HG02840 (cell line): ENCODE results near the gene HSP90AB1.
A peak's percentile ranks its signal among the peaks of the same experiment; 100 is the strongest.

Experiments used
- ATAC-seq: cut with Tn5 transposase; IDR thresholded peaks from one replicate; pipeline ENCODE4 v1.9.1; 2021; ENCODE audit warnings: mild to moderate bottlenecking, moderate library complexity, moderate number of reproducible peaks; ENCODE audit not compliant: unreplicated experiment, low FRiP score

HSP90AB1 gene

GRCh38 chr6:44265007-44265721, 18.3 kb downstream of the HSP90AB1 start, which contains the start of gene NFKBIE:
NFKBIE (minus strand) TSS chr6:44265551; CDS start chr6:44265346, 205 bp downstream.
- ATAC-seq = peak; percentile 45

DNA sequence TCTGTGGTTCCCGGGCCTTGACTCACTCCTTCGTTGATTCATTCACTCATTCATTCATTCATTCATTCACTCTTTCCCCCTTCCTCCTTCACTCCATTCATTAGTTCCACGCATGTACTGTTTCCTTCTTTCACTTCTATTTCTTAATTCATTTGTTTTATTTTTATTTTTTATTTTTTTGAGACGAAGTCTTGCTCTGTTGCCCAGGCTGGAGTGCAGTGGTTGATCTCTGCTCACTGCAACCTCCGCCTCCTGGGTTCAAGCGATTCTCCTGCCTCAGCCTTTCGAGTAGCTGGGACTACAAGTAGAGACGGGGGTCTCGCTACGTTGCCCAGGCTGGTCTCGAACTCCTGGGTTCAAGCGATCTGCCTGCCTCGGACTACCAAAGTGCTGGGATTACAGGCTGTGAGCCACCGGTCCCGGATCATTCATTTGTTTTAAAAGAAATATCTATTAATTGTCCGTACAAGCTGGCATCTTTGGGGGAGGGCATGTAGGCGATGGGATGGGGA, 18.9 kb downstream of the HSP90AB1 start:
- no peak for ATAC-seq

- no peak for ATAC-seq
Observed at GRCh38 chr6:44266347-44266746, 19.4 kb downstream of the HSP90AB1 start.

DNA sequence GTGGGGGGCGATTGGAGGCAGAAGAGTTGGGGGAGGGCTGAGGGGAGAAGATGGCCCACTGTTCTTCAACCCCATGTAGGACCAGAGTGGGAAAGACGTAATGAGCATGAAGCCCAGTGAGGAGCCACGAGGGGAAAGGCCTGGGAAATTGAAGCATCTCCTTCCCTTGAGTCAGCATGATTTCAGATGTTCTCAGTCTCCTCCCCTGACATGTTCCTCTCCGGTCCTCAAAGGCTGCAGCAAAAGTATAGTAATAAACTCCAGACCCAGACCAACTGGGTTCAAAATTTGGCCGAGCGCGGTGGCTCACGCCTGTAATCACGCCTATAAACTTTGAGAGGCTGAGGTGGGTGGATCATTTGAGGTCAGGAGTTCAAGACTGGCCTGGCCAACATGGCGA, 20.4 kb downstream of the HSP90AB1 start:
- ATAC-seq = no peak

DNA sequence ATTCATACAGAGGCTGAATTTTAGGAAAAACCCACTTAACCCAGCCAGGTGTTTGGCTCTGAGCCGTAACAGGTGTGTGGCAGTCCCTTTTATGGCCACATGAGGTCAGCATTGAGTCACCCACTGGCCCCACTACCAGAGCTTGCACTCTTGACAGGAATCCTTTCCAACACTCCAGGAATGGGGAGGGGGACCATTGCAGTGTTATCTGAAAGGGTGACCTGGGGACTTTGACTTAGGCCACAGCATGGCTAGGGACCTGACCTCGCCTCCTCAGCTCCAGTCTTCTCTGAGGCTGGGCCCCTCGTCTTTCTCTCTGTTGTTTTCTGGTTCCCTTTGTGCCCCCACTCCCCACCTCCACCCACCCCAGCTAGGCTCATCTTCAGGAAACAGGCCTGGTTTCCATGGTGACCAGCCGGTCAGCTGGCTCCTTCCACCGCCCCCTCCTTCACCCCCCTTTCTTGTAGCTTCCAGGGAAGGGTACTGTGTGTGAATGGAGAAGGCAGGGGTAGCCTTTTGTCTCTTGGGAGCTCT, 21.3 kb downstream of the HSP90AB1 start:
- no peak for ATAC-seq

DNA sequence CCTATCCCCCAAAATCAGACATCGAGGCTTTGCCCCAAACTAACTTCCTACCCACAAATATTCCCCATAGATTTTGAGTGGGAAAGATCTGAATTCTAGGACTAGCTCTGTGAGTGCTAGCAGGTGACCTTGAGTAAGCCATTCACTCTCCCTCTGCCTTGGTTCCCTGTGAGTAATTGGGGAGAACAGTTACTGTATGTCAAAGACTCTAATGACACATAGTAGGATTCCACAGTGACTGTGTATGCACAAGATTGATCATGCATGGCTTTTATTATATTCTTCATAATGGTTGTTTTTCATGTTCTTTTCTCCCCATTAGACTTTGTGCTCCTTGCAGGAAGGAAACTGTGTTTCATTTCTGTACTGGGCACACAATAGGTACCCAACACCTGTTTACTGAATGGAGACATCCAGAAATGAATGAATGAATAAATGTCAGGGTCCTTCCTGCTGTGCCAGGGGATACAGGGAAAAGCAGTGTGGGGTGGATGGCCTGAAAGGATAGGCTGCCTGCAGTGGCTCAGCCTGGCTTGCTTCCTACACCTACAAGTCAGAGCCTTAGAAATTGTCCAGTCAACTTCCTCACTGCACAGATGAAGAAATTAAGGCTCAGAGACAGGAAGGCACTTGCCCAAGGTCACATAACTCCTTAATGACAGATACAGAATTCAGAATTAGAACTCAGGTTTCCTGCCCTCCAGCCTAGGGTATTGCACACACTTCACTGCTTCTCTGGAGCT, 22.4 kb downstream of the HSP90AB1 start:
- no peak for ATAC-seq

DNA sequence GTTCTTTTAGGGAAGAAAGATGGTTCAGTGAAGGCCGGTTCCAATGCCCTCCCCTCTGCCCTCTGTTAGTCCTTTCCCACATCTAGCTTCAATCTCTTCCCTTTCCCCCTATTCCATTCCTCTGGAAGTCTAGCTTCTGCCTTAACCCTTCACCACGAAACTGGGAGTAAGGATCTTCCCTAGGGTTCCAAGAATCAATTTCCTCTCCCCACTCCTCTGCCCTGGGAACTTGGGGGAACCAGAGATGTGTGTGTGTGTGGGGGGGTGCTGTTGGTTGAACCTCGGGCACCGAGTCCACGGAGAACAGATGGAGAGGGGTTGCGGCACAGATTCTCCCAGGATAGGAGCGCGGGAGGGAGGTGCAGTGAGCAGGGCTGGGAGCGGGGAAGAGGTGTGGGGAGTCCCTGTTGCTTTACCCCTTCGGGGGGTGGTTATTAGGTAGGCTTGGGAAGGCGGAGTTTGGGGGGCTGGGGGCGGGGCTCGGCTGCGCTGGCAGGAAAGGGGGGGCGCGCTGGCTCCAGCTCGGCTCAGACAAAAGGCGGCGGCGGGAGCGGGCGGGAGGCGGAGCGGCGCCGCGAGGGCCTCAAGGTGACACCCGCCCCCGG, 23.1 kb downstream of the HSP90AB1 start, which contains the start of gene TMEM151B:
TMEM151B (plus strand) TSS at position 530 of the 605 bp plus-strand sequence. CDS start 293 bp downstream, outside the sequence.
- ATAC-seq = no peak

DNA sequence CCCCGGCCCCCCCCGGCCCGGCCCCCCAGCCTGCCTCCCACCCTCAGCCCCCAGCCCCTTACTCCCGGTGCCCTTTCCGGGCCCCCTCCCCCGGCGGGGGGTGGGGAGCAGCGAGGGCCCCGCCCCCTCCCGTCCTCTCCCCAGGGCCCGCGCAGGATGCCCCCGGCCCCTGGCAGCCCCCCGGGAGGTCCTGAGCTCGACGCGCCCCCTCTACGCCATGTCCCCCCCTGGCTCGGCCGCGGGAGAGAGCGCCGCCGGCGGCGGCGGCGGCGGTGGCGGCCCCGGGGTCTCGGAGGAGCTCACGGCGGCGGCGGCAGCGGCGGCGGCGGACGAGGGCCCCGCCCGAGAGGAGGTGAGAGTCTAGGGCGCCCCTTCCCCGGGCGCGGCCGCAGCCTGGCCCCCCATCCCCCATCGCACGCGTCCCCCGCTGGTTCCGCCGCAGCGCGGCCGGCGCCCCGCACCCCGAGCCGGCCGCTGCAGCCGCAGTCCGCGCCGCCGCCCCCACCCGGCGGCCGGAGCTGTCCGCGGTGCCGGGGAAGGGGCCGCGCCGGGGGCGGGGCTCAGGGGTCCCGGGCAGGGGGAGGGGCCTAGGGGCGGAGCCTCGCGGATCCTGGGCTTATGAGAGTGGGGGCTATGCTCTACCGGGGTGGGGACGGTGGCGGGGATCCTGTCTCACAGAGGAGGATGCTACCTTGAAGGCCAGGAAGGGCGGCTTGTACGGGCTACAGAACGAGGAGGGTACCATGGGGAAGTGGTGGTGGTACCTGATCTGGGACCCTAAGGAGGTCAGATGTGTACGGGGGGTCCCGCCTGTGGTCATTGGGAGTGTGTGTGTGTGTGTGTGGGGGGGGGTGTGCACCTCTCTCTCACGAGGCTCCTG, 23.9 kb downstream of the HSP90AB1 start:
- ATAC-seq = no peak

GRCh38 chr6:44271406-44271723, 24.5 kb downstream of the HSP90AB1 start:
- ATAC-seq = no peak

GRCh38 chr6:44271914-44272313, 25.0 kb downstream of the HSP90AB1 start:
- no peak for ATAC-seq

GRCh38 chr6:44272529-44272928, 25.6 kb downstream of the HSP90AB1 start:
- no peak for ATAC-seq

GRCh38 chr6:44272999-44273566, 26.2 kb downstream of the HSP90AB1 start:
- no peak for ATAC-seq

DNA sequence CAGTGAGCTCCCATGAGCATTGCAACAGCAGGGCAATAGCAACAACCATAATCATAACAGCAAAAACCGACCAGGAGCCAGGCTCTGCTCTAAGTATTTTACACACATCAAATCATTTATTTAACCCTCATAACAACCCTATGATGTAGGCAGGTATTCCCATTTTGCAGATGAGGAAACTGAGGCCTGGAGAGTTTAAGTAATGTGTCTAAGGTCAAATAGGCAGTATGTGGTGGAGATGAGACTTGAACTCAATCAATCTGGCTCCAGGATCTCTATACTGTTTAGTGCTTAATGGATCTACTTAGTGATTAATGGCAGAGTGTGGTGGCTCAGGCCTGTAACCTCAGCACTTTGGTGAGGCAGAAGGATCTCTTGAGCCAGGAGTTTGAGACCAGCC, 26.7 kb downstream of the HSP90AB1 start:
- no peak for ATAC-seq

DNA sequence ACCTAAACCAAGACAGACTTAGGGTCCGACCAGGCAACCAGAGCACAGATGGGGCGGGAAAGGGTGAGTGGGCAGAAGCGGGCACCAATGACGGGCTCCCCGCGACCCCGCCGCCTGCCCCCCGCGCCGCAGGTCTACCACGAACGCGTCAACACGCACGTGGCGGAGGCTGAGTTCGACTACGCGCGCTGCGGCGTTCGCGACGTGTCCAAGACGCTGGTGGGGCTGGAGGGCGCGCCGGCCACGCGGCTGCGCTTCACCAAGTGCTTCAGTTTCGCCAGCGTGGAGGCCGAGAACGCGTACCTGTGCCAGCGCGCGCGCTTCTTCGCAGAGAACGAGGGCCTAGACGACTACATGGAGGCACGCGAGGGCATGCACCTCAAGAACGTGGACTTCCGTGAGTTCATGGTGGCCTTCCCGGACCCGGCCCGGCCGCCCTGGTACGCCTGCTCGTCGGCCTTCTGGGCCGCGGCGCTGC, 28.4 kb downstream of the HSP90AB1 start:
- ATAC-seq = no peak

DNA sequence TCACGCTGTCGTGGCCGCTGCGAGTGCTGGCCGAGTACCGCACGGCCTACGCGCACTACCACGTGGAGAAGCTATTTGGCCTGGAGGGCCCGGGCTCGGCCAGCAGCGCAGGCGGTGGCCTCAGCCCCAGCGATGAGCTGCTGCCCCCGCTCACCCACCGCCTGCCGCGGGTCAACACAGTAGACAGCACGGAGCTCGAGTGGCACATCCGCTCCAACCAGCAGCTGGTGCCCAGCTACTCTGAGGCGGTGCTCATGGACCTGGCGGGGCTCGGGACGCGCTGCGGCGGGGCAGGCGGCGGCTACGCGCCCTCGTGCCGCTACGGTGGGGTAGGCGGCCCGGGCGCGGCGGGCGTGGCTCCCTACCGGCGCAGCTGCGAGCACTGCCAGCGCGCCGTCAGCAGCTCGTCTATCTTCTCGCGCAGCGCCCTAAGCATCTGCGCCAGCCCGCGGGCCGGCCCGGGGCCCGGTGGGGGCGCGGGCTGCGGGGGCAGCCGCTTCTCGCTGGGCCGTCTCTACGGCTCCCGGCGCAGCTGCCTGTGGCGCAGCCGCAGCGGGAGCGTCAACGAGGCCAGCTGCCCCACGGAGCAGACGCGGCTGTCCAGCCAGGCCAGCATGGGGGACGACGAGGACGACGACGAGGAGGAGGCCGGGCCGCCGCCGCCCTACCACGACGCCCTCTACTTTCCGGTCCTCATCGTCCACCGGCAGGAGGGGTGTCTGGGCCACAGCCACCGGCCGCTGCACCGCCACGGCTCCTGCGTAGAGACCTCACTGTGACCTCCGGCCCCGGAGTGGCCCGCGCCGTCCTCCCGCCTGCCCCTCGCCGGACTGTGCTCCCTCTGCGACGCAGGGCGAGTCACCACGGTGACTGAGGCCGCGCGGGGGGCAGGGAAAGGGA, 29.1 kb downstream of the HSP90AB1 start:
- no peak for ATAC-seq

- no peak for ATAC-seq
Observed at GRCh38 chr6:44276667-44277640, 30.1 kb downstream of the HSP90AB1 start.

GRCh38 chr6:44277763-44278162, 30.9 kb downstream of the HSP90AB1 start:
- ATAC-seq = no peak
